Activated CD4-positive, alpha-beta T cell treated with anti-CD3 and anti-CD28 coated beads for 4 hours (primary cell): ENCODE data around the gene ZNF804B.

Source experiments
- DNase-seq, 2 donors: peaks; one replicate each; pipeline ENCODE4 v3.0.0-alpha.2; 2020

The ZNF804B gene

DNA sequence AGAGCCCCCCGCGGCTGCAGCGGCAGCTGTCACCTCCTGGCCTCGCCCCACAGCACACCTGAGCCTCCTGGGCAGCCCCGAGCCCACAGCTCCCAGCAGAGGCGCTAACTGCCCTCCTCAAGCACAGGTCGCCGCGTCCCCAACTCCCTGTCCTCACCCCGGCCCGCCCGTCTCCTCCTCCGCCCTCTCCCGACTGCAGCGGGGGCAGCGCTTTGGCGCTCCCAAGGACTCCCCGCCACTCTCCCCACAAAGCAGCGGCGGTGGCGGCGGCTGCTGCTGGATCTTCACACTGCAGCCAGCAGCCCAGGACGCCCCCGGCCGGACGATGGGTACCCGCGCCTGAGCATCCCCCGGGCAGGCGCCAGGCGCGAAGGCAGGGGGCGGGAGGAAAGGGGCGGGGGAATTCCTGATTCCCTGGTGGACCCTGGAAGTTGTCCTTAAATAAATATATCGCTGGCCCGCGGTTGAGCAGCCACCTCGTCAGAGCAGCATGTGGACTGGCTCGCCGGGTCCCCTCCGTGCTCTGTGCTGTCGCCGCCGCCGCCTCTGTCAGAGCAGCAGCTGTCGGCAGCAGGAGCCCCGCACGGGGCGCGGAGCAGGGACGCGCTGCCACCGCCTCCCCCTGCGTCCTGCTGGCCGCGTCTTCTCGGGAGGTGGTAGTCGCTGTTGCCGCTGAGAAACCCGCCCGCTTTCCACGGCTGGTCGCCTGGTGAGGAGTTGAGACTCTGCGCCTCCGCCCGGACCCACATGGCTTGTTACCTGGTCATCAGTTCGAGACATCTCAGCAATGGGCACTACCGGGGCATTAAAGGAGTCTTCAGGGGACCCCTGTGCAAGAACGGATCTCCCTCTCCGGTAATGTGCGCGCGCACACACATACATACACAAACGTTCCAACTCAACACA is at the start of gene ZNF804B:
Gene ZNF804B, plus strand, starts transcription at position 471 of the 906 bp plus-strand sequence. Its CDS starts 277 bp downstream, at position 748.
- DNase-seq, result no peak

DNA sequence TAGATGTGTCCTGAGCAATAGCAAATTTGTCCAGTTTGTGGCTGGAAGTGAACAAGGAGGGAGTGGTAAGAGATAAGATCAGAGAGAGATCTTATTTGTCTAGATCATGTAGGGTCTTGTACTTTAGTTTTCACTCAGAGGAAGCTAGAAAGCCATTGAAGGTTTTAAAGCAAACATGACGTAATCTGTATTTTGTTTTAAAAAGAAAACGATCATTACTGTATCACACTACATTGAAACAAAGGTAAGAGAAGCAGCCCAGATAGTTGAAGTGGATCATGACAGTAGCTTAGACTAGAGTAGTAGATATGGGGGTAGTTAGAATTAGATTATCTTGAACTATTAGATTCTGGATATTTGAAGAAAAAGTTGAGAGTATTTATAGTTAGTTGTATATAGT is 23.6 kb upstream of the ZNF804B start:
- no peak for DNase-seq

DNA sequence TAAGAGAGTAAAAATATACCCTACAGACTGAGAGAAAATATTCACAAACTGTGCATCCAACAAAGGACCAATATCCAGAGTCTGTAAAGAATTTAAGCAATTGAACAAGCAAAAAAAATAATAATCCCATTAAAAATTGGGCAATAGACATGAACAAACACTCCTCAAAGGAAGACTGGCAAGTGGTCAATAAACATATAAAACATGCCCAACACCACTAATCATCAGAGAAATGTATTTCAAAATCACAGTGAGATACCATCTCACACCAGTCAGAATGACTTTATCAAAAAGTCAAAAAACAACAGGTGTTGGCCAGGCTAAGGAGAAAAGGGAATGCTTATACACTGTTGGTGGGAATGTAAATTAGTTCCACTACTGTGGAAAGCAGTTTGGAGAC is 21.9 kb upstream of the ZNF804B start:
- DNase-seq, result no peak

DNA sequence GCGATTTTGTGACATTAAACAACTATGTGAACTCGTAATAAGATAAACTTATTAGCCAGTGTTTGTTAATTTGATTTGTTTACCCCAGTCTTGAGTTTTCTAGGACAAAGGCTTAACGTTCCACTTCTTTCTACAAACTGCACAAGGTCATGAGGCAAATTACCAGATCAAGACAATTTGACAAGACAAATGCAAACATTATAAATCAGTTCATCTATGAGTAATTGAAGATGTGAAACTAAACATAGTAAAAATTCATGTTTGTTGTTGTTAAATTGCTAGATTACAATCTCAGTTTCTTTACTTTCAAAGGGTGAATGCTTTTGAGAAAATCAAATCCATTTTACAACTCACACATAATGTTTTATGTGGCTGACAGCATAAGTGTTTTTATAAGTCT is 13.4 kb upstream of the ZNF804B start:
- DNase-seq, result no peak

DNA sequence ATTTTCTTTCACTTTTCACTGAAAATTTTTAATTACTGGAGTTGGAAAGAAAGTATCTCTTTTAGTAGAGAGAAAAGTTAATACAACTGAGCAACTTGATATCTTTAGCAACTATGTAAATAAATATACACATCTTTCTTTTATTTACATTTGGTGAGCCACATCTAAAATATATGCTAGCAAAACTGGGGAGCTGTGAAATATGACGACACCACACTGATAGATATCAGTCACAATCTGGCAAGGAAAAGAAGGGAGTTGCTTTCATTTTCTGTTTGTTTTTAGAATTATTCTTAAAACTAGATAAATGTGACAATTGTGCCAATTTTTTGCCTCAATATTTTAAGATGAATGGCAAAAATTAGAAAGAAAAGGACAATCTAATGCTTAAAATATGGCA is 2.7 kb upstream of the ZNF804B start:
- no peak for DNase-seq

DNA sequence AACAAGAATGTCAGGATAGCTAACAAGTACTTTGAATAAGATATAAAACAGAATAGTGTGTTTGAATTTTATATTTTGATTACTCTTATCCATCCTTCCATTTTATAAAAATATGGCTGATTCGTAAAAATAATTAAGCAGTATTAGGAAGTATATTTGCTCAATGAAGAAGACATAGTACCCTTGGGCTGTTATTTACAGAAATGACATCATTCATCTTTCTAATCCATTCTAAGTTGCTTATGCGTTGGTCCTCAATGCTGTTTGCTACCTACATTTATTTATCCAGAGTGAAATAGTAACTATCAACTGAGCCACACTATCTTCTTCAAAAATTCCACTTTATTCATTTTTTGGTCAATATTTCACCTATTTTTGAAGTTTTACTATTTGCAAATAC is 2.1 kb upstream of the ZNF804B start:
- DNase-seq, result no peak

DNA sequence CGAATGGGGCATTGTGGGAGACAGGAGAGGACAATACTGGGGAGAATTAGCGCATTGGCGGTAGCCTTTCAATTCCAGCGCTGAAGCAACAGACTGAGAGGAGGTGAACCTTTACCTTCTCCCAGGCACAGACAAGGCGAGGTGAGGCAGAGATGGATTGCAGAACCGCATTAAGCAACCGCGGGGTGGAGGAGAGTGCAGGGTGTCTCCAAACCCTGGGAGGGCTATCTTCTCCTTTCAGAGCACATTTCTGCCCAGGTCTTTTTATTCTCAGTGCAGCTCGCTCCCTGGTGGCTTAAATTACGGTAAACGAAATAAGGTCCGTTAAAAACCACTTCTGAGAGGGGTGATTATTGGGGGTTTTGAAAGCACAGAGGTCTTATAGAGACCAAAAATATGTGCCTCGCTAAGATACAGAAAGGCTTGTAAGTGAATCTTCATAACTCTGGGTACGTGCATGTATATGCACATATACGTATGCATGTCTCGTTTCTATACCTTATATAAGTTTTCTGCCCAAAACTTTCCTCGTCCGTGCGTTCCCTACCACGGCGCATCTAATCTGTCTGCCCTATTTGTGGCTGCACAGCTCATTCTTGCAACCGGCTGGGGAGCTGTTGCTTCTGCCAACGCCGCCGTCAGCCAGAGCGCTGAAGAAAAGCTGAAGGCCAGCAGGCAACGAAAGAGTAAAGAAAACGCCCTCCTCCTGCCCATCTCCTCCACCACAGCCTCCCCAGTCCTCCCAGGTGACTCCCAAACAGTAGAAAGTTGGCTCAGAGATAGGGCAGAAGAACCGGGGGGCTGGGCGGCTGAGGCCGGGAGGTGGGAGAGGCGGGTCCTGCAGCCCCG is 895 bp upstream of the ZNF804B start:
- DNase-seq, result no peak

DNA sequence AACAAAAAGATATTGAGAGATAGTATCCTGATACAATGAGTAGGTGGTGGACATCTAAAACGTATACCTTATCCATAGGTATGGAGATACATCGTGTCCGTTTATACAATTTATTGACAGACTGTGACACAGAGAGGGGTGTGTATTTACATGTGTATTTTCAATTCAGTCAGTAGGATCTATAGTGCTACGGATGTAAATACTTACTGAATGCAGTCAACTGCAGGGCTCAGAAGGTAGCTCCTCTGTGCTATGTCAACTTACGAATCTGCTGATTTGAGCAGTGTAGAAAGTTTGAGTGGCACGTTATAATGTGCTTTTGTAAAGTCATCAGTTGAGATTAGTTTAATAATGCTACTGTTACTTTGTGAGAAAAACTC is 626 bp downstream of the ZNF804B start:
- DNase-seq, result no peak

DNA sequence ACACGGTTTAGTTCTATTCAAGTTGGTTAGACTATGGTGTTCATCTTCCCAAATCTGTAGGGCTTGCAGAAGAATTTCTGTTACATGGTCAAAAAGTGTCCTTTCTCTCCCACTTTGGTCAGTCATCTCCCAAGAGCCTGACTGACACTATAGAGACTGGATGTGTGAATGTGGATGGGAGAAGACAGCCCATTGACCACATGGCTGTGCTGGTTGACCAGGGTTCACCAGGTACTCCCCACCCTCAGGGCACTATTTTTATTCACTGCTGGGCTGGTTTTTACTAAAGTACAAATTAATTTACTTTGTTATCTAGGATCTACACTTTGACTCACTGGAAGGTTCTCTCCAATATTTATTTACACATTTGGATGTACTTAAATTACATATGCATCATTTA is 2.3 kb downstream of the ZNF804B start:
- DNase-seq, result no peak

DNA sequence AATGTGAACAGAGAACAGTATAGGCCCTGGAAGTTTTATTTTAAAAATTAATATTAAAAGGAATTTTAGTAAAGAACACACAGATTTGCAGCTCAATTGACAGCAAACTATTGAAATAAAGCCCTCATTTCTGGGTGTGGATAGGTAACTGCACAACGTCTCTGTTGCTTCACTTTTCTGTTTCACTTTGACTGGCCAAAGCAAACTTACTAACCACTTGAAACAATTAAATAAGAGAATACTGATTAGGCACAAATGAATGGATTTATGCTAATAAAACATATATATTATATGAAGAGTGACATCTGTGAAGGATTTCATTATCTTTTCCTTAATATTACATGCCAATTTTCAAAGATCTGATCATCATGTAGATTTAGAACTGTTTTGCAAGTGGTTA is 11.9 kb downstream of the ZNF804B start:
- no peak for DNase-seq

DNA sequence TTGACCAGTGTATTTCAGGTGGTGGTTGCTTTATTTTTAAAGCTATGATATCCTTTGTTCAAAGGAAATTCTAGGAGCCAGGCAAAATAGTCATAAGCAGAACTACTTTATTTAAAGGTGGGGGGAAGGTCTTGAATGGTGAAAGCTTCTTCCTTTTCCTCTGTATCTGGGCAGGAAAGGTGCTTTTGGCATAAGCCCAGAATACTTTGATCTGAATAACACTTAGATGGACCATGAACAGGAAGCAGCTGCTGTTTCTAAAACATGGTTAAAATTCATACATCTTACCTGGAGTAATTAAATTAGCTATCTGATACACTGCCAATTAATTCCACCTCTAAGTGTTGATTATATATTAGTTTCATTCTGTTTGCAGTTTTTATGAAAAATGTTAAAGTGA is 13.3 kb downstream of the ZNF804B start:
- no peak for DNase-seq

DNA sequence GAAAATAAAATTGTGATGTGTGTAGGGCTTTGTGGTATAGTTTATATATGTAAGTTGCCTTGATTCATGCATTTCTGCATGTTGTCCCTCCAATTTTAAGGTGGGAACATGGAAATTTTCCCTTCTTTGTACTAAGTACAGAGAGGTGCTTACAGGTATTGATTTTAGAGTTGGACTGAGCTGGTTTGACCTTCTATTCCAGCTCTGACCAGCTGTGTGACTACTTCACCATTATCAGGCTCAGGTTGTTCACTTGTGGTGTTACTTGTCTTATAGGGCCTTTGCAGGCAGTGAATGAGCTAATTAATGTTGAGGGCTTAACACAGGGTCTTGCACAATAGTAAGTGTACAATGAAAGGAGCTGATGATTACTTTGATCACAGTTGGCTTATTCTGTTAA is 16.3 kb downstream of the ZNF804B start:
- DNase-seq, result no peak

DNA sequence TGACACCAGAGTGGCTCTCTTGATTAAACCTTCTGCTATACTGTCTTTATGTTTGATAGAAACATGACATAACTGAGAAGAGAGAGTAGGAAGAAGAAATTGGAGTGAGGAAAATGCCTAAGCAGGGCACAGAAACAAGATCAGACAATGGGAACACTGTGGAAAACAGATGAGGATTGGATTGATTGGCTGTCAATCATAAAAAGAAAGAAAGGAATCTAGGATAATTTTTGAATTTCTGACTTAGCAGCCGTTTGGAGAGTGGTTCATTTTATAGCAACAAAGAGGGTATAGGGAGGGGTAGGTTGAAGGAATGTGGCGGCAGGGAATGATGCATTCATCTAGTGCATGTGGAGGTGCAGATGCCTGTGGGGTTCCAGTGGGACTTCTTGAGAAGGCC is 28.3 kb downstream of the ZNF804B start:
- DNase-seq, result no peak

DNA sequence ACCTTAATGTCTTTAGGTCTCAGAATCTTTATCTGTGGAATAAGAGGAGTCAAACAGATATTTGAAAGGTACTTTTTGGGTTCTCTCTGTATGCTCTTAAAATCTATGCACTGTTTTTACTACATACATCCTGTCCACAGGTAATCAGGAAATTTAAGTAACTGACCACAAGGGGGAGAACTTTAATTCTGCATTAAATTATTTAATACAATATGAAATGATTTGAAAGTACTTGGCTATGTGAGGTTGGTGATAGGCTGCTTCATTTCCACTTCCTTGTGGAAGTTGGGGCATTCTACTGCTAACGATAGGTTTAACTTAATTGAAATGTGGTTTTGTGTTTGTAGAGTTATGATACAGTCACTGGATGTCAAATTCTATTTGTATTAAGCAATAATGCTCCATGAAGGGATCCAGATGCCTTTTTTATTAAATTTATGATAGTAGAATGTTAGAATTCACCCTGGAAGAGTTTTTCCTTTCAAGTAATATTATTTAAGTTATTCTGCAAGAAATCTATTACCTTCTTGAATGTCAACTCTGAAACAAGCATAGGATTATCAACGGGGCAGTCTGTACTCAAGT is 30.1 kb downstream of the ZNF804B start:
- DNase-seq, result no peak

DNA sequence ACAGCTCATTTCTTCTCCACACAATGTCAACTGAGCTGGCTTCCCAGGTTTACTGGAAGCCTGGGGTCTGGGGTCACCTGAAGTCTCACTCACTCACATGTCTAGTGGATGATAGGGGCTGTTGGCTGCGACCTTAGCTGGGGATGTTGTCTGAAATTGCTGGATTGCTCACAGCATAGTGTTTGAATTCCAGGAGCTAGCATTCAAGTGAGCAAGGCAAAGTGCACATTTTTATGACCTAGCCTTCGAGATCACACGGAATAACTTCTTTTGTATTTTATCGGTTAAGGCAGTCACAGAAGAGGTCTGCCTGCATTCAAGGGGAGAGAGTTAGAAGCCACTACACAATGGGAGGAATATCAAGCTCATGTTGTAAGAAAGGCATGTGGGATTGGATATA is 32.4 kb downstream of the ZNF804B start:
- no peak for DNase-seq

DNA sequence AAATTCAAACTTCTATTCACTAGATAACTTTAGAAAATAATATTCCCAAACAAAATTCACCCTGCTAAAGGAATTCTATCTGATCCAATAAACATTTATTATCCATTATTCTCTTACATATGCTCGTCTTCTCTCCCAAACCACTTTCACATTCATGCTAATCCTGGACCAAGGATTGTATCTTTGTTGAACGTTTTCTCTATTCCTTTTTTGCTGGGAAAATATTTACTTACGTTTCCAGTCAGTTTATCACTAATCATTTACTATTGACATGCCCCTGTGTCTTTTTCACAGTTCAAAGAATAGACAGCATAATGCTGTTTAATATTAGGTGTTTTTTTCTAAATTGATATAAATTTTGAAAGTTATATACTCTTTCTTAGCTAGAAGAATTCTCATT is 32.9 kb downstream of the ZNF804B start:
- no peak for DNase-seq

DNA sequence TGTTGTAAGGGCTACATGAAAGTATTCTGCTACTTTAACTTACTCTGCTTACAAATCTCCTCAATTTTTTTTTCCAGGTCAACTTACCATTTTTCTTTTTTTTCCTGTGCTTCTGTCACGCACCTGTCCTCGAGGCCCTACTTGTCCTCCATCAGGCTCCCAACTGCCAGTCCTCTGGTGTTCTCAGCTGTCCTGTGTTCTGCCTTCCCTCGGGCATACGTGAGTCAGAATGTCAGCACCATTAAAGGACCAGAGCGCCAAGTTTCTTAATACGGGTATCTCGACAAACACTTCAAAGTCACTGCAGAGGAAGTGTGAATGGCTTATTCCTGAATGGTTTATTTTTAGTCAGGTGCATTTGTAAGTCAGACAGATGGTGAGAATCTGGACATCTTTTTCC is 36.1 kb downstream of the ZNF804B start, which contains the start of gene TEX47:
Gene TEX47, minus strand, starts transcription at position 185 of the 400 bp plus-strand sequence. CDS start 795 bp downstream, outside the sequence.
- DNase-seq, result no peak

DNA sequence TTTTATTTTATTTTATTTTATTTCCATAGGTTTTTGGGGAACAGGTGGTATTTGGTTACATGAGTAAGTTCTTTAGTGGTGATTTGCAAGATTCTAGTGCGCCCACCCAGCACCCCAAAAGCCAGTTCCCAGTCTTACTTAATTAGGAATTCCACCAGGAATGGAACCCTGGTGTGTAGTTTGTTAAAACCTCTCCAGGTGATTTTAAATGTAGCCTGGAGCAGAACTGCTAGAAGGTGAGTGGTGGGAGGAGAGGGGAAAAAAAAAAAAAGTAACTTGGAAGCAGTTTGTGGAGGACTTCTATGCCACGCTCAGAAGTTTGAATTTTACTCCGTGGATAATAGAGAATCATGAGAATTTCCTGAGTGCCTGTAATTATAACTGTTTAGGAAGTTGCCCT is 41.5 kb downstream of the ZNF804B start:
- no peak for DNase-seq

DNA sequence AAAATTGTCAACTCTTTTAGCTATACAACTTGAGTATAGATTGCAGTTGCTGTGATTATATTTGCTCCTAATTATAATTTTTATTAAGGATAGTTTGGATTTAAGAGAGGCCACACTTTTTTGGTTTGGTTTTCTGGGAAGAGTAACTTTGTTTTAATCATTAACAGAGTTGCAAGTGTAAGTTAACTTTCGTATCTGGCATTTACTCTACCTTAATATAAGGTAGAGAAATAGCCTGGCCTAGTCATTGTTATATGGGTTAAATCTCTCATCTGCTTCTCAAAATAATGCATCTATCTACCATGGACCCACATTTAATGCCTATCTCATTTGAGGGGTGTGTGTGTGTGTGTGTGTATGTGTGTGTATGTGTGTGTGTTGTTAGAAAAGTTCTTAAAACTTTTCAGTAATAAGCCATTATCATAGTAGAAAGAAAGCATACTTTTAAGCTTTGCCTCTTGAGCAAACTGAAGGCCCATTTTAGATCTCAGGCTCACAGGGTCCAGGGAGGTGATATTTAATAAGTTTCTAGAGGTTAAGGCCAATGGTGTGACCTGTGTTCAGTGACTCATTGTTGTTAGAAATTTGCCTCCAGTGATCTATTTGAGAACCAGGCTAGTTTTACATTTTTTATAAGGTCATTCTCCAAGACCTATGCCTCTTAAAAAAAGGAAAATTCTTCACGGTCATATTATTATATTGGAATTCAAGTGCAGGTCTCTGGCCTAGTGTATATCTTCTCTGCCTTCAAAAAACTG is 47.0 kb downstream of the ZNF804B start:
- DNase-seq, result no peak

DNA sequence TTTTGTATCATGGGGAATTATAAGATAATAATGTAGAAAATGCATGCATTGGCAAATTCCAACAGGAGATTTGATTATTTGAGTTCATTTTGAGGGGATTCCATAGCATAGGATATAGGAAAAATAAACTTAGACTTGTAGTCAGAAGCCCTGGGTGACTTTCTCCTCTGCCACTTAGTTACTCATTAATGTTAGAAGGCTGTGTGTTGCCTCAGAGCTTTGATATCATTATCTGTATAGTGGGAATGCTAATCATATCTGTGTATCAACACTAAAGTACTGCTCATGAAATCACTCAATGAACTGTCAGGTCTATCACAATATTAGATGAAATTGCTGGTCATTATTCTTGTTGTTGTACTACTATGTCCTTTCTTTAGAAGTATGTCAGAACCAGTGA is 59.1 kb downstream of the ZNF804B start:
- no peak for DNase-seq

DNA sequence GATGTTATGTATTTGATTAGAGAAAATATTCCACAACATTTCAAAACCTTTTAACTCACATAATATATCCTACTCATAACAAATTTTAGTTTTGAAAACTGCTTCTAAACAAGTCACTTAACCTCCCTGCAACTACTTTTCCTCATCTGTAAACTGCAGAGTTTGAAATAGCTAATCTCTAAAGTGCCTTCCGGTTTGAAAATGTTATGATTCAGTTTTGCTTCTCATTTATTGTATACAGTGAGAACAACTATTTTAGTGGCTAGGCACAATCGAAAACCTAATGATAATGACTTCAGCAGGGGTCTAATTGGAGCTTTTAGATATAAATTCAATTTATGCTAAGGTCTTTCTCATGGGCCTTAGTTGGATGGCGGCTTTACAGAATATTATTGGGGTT is 66.7 kb downstream of the ZNF804B start:
- DNase-seq, result no peak

DNA sequence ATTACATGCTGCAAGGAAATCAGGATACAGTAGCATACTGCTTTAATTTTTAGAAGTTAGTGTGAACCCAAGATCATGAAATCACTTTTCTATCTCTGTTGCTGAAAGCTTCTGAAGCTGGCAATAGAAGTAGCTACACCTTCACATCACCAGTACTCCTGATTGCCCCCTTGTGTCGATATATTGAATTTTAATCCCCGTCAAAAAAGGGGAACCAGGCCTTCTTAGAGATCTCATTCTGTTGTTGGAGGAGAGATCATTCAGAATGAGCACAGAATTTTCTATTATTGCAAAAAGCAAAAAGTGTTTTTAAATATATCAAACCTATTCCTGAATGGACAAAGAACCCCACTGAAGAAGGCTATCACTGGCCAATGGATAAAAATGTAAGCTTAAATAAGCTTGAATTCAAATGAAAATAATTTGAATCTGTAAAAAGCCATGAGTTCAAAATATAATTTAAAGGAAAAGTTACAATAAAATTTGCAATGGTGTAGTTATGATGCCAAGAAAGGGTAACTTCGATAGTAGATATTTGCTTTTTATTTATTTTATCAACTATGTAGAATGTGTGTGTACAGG is 75.7 kb downstream of the ZNF804B start:
- DNase-seq, result no peak
